Measurements from ENCODE around the gene DDX25.
"Not testable (repeated sequence)": the region's sequence is repeated elsewhere in the genome, so short reads cannot be mapped to it uniquely, and the experiment has no call there.

Gene DDX25

GRCh38 chr11:125910226-125910849 lies 6.0 kb downstream of the DDX25 start:
- no peak for DNase-seq

- not testable (repeated sequence) for DNase-seq
Observed at GRCh38 chr11:125914601-125915000, 10.3 kb downstream of the DDX25 start.

GRCh38 chr11:125916683-125917347 lies 12.5 kb downstream of the DDX25 start:
- no peak for DNase-seq

- no peak for DNase-seq
Observed at GRCh38 chr11:125918140-125918840, 14.0 kb downstream of the DDX25 start.

- DNase-seq = no peak
Observed at GRCh38 chr11:125921042-125921441, 16.7 kb downstream of the DDX25 start.

GRCh38 chr11:125922156-125922555 lies 17.8 kb downstream of the DDX25 start:
- no peak for DNase-seq

GRCh38 chr11:125923012-125923579 lies 18.8 kb downstream of the DDX25 start:
- DNase-seq = no peak

GRCh38 chr11:125923633-125924032 lies 19.3 kb downstream of the DDX25 start:
- DNase-seq = no peak

- no peak for DNase-seq
Observed at GRCh38 chr11:125924384-125925007, 20.2 kb downstream of the DDX25 start.

GRCh38 chr11:125925247-125925740 lies 21.0 kb downstream of the DDX25 start:
- no peak for DNase-seq

- DNase-seq = no peak
Observed at GRCh38 chr11:125925804-125926203, 21.5 kb downstream of the DDX25 start.

GRCh38 chr11:125926682-125927081 lies 22.4 kb downstream of the DDX25 start:
- no peak for DNase-seq

GRCh38 chr11:125929445-125930075 lies 25.3 kb downstream of the DDX25 start:
- no peak for DNase-seq

GRCh38 chr11:125930076-125930450 lies 25.8 kb downstream of the DDX25 start:
- DNase-seq = no peak

- DNase-seq = no peak
Observed at GRCh38 chr11:125931116-125931515, 26.8 kb downstream of the DDX25 start.

- DNase-seq = no peak
Observed at GRCh38 chr11:125931668-125932067, 27.4 kb downstream of the DDX25 start.

- no peak for DNase-seq
Observed at GRCh38 chr11:125932301-125932700, 28.0 kb downstream of the DDX25 start.

GRCh38 chr11:125933030-125933813 lies 28.9 kb downstream of the DDX25 start:
- DNase-seq = no peak

GRCh38 chr11:125934473-125934872 lies 30.2 kb downstream of the DDX25 start:
- no peak for DNase-seq

- DNase-seq = no peak
Observed at GRCh38 chr11:125935056-125935455, 30.7 kb downstream of the DDX25 start.

GRCh38 chr11:125935618-125936199 lies 31.4 kb downstream of the DDX25 start:
- no peak for DNase-seq
